Fibroblast of gingiva (primary cell): ENCODE data around the gene CEACAM16.
"Not testable (repeated sequence)": the region's sequence is repeated elsewhere in the genome, so short reads cannot be mapped to it uniquely, and the experiment has no call there.

ENCODE experiments used
- DNase-seq: peaks from one replicate; pipeline ENCODE4 v3.0.0-alpha.2; 2011; ENCODE audit warnings: low read depth

Gene CEACAM16

GRCh38 chr19:44677019-44677811, 21.7 kb upstream of the CEACAM16 start:
- peak; percentile 44 for DNase-seq

- DNase-seq, result no peak
Observed at GRCh38 chr19:44680536-44680935, 18.4 kb upstream of the CEACAM16 start.

- DNase-seq, result no peak
Observed at GRCh38 chr19:44681992-44682790, 16.8 kb upstream of the CEACAM16 start.

- no peak for DNase-seq
Observed at GRCh38 chr19:44682807-44683206, 16.1 kb upstream of the CEACAM16 start.

GRCh38 chr19:44683434-44684210, 15.3 kb upstream of the CEACAM16 start:
- DNase-seq, result no peak

GRCh38 chr19:44684396-44684795, 14.6 kb upstream of the CEACAM16 start:
- DNase-seq, result not testable (repeated sequence)

- peak; percentile 75 for DNase-seq
Observed at GRCh38 chr19:44684892-44685863, 13.8 kb upstream of the CEACAM16 start.

GRCh38 chr19:44685877-44686276, 13.1 kb upstream of the CEACAM16 start:
- no peak for DNase-seq

- no peak for DNase-seq
Observed at GRCh38 chr19:44686896-44687295, 12.1 kb upstream of the CEACAM16 start.

- no peak for DNase-seq
Observed at GRCh38 chr19:44687888-44688287, 11.1 kb upstream of the CEACAM16 start.

- peak; percentile 48 for DNase-seq
Observed at GRCh38 chr19:44689290-44690130, 9.4 kb upstream of the CEACAM16 start.

GRCh38 chr19:44690131-44690440, 8.9 kb upstream of the CEACAM16 start:
- DNase-seq, result no peak

- DNase-seq, result no peak
Observed at GRCh38 chr19:44692379-44692721, 6.6 kb upstream of the CEACAM16 start.

- DNase-seq, result no peak
Observed at GRCh38 chr19:44694184-44694579, 4.8 kb upstream of the CEACAM16 start.

- DNase-seq, result no peak
Observed at GRCh38 chr19:44696939-44697669, 1.8 kb upstream of the CEACAM16 start.

- DNase-seq, result no peak
Observed at GRCh38 chr19:44697670-44698034, 1.3 kb upstream of the CEACAM16 start.

GRCh38 chr19:44700547-44700946, 1.6 kb downstream of the CEACAM16 start:
- no peak for DNase-seq

GRCh38 chr19:44701228-44701627, 2.3 kb downstream of the CEACAM16 start:
- DNase-seq, result no peak

GRCh38 chr19:44702551-44703176, 3.7 kb downstream of the CEACAM16 start:
- DNase-seq, result no peak
